GM21825 (cell line): ENCODE data around the gene COL24A1.
"Not testable (repeated sequence)": the region's sequence is repeated elsewhere in the genome, so short reads cannot be mapped to it uniquely, and the experiment has no call there.

ENCODE experiments used
- ATAC-seq: cut with Tn5 transposase; IDR thresholded peaks from one replicate; pipeline ENCODE4 v1.9.1; 2021; ENCODE audit warnings: mild to moderate bottlenecking, moderate library complexity; ENCODE audit not compliant: unreplicated experiment

The COL24A1 gene

DNA sequence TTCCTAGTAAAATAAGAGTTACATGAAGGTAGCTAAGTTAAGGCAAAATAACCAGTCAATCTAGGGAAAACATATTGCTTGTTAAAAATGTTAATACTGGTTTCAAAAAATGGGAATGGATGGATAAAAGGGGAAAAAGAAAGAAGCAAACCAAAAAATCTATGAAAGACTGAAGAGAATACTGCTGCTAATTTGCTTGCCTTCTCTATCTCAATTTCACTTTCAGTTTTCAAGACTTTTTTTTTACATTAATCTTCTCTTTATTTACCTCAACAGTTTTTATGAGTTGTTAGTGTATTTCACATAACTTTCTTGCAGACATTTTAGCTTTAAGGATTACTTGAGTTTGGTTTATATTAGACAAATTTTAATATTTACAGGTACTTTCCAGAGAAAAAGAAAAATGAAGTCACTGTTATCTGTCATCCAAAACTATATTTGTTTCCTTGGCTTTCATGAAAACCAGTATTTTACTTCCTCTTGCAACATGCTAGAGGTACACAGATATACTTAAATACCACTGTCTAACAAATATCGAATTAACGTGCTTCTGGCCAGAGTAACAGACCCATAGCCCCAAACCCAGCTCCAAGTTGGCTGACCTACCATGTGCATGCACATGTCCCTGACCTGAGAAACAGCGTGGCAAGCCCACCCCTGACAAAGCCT is 70.7 kb downstream of the COL24A1 start:
- peak; percentile 42 for ATAC-seq

- ATAC-seq, result no peak
These were observed 71.6 kb downstream of the COL24A1 start for GRCh38 chr1:86084998-86085397.

DNA sequence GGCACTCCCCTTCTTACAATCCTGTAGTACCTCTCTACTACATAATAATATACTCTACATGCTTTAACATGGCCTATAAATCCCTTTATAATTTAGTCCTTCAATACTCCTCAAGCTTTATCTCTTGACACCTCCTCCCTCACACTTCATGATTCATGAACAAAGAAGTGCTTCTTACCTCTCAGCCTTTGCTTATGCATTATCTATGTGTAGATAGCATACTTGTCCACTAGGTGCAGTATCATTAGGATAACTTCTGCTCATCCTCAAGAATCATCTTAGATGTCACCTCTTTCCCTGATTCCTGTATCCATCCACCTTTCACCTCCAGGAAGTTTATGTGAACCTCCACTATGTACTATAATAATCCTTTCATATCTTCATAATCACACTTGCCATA is 74.4 kb downstream of the COL24A1 start:
- ATAC-seq, result no peak

GRCh38 chr1:86072474-86072873 is 84.1 kb downstream of the COL24A1 start:
- not testable (repeated sequence) for ATAC-seq

DNA sequence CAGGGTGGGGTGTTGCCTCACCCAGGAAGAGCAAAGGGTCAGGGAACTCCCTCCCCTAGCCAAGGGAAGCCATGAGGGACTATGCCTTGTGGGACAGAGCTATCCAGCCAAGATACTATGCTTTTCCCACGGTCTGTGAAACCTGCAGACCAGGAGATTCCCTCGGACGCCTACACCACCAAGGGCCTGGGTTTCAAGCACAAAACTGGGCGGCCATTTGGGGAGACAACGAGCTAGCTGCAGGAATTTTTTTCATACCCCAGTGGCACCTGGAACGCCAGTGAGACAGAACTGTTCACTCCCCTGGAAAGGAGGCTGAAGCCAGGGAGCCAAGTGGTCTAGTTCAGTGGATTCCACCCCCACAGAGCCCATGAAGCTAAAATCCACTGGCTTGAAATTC is 84.7 kb downstream of the COL24A1 start:
- not testable (repeated sequence) for ATAC-seq

DNA sequence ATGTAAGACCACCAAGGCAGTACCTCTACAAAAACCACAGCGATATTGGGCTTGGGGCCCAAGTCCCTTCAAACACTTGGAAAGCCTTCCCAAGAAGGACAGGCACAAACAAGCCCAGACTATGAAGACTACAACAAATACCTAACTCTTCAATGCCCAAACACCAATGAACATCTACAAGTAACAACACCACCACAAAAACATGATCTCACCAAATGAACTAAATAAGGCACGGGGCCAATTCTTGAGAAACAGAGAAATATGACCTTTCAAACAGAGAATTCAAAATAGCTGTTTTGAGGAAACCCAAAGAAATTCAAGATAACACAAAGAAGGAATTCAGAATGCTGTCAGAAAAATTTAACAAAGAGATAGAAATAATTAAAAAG is 86.8 kb downstream of the COL24A1 start:
- ATAC-seq, result no peak

- ATAC-seq, result no peak
These were observed 87.5 kb downstream of the COL24A1 start for GRCh38 chr1:86068841-86069756.

DNA sequence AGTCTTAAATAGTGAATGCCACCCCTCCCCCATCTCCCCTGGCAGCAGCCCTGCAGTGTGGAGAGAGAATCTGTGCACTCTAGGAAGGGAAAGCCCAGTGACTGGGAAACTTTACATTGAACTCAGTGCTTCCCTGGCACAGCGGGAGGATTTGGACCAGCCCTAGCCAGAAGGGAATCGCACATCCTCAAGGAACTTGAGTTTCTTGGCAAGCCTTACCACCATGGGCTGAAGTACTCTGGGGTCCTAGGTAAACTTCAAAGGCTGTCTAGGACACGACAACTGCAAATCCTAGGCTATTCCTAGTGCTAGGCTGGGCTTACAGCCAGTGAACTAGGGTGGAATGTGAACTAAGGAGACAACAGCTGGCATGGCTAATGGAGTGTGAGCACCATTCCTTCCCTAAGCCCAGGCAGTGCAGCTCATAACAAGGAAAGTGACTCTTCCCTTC is 88.3 kb downstream of the COL24A1 start:
- no peak for ATAC-seq

GRCh38 chr1:86067626-86068025 is 88.9 kb downstream of the COL24A1 start:
- no peak for ATAC-seq

DNA sequence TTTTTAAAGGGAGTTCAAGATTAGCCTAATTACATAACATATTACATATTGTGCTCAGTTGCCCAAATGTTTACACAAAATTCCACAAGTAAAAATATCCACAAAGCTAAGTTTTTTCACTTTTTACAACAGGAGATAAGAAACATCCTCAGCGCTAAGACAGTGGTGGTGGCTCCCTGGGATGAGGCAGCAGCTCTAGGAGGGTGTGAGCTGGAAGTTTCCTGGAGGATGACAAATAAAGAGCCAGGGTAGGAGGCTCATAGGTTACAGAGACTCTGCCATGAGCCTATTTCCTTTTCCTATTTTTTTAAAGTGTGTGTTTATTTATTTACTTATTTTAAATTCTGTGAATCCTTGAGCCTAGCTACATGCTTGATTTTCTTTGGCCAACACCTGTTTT is 91.7 kb downstream of the COL24A1 start:
- no peak for ATAC-seq

- ATAC-seq, result no peak
These were observed 92.9 kb downstream of the COL24A1 start for GRCh38 chr1:86063721-86064120.

DNA sequence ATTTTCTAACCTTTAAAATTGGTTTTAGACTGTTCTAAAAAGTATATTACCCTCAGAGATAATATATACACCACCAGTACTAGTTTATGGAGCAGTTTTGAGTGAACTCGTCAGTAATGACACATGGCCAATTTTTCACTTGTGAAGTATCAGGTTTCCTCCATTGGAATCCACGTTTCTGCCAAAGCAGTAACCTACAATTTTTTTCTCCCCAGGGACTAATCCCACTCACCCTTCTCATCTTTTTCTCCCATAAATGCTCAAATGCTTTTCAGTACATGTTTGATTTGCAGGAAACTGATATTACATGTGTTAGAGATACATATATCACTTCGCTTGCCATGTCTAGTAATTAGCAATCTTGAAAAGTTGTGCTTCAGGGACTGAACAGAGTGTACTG is 94.1 kb downstream of the COL24A1 start:
- ATAC-seq, result no peak

GRCh38 chr1:86061551-86061990 is 95.0 kb downstream of the COL24A1 start:
- ATAC-seq, result no peak

GRCh38 chr1:86054396-86054795 is 102.2 kb downstream of the COL24A1 start:
- ATAC-seq, result no peak

- ATAC-seq, result no peak
These were observed 103.4 kb downstream of the COL24A1 start for GRCh38 chr1:86052948-86053698.

DNA sequence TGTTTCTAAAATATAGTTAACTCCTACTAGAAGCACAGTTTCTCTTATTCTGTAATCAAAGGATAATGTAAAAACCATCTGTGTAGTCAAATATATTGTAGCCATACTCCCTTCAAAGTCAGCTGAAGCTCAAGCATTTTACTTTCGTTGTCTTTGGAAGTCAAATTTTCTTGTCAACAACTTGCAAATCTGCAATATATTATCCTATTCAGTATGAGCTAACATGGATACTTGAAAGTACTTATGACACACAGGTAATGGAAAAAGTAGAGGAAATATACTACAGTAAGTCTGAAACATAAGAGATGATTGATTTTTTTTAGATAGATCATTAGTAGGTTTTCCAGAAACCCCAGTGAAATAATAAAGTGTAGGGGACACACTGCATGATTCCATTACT is 121.5 kb downstream of the COL24A1 start:
- no peak for ATAC-seq

GRCh38 chr1:86030180-86030579 is 126.4 kb downstream of the COL24A1 start:
- ATAC-seq, result no peak

GRCh38 chr1:86018283-86018923 is 138.2 kb downstream of the COL24A1 start:
- no peak for ATAC-seq

DNA sequence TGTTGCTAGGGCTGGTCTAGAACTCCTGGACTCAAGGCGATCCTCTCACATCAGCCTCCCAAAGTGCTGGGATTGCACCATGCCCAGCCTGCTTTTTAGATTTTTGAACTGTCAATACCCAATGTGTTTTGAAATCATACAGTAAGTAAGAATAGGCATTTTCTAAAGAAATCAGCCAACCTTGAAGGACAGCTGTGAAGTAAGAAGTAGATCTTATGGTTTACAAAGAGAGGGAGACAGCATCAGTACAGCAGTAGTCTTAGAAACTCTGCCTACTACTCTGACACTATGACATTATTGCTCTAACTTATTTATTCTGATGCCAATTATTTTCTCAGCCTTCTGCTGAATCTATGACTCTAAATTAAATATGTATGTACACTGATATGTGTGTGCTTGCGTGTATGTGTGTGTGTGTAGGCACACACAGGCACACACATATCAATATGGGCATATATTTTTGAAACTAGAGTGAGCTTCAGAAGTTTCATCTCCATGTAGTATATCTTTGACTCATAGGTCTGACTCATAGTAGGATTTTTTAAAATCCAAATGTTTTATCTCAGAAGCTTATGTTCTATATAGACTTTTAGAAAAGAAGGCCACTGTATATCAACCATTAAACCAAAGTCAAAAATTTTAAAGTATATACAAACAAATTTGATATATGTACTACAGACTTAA is 140.4 kb downstream of the COL24A1 start:
- ATAC-seq, result peak; percentile 62

- no peak for ATAC-seq
These were observed 141.2 kb downstream of the COL24A1 start for GRCh38 chr1:86015375-86015774.
